Right lobe of liver (tissue), 6 donors: ENCODE measurements around the gene NDE1. TPM values are rescaled to one million over a fixed set of nuclear protein-coding genes. Genes with fewer than 3 reads are reported as not detected.

Experiments used
- ATAC-seq, 4 donors: fragments of 200-7000 bp; cut with Tn5 transposase; one replicate each; pipeline ENCODE4 v1.9.1; 2020; ENCODE audit warnings: mild to moderate bottlenecking in 4 of 4, moderate library complexity in 4 of 4
- DNase-seq, 3 donors: peaks; one replicate each; pipeline ENCODE4 v3.0.0-alpha.2; 2020
- H3K27ac ChIP-seq, 3 donors: fragments of 200-600 bp; one replicate each; pipeline ENCODE4 v1.8.0; 2022
- H3K27me3 ChIP-seq, 2 donors: fragments of 200-600 bp; one replicate each; pipeline ENCODE4 v1.8.0; 2022
- H3K36me3 ChIP-seq, 4 donors: fragments of 200-600 bp; sonication (generic) in 1 of 4; one replicate each; pipeline versions ENCODE4 v1.5.1 to v1.8.0; 2017 to 2022; ENCODE audit warnings: control low read depth in 1 of 4
- H3K4me1 ChIP-seq, 4 donors: fragments of 200-600 bp; sonication (generic) in 1 of 4; one replicate each; pipeline versions ENCODE4 v1.5.1 to v1.8.0; 2017 to 2022; ENCODE audit warnings: control low read depth in 1 of 4
- H3K4me3 ChIP-seq, 3 donors: fragments of 200-600 bp; one replicate each; pipeline ENCODE4 v1.8.0; 2022
- H3K9me3 ChIP-seq, 4 donors: fragments of 200-600 bp; sonication (generic) in 1 of 4; one replicate each; pipeline versions ENCODE4 v1.5.1 to v1.8.0; 2017 to 2022; ENCODE audit warnings: control low read depth in 1 of 4
- POLR2A ChIP-seq: fragments of 450-650 bp; IDR thresholded peaks from one replicate; pipeline ENCODE4 v1.6.1; 2017; ENCODE audit warnings: antibody characterized with exemption, mild to moderate bottlenecking
- WGBS: methylation state at CpG from one replicate; pipeline ENCODE4 v1.1.6; 2018; ENCODE audit warnings: low coverage, low lambda C conversion rate; ENCODE audit not compliant: insufficient coverage; ENCODE audit errors: missing lambda C conversion rate; 5-methylcytosine and 5-hydroxymethylcytosine counted together
- intact Hi-C, 2 donors: fragments of 100-400 bp; cut with DNase I; formaldehyde crosslinking; loops; one replicate each; pipeline versions ENCODE4 v1.11.2 to v1.14.1; 2022
- total RNA-seq, 6 experiments: library from RNA; depleted of rRNA in 2 of 6; stranded (reverse); fragments of >200 nt in 2 of 6; fragmentation: NEBNext Ultra II Directional in 3 of 6; extraction: Animal tissue kit (Norgen Biotek cat#: 25700) in 3 of 6; gene quantifications; one replicate each; pipeline versions ENCODE4 v1.1.0 to v1.2.4, GENCODE V29; 2016 to 2023
- TF ChIP-seq, protein P1 (sequence below), 4 donors: fragments of 200-600 bp in 3 of 4; fragments of 450-650 bp in 1 of 4; IDR thresholded peaks; one replicate each; pipeline versions ENCODE4 v1.5.1 to v1.8.0; 2016 to 2022; ENCODE audit warnings: antibody characterized with exemption in 4 of 4, mild to moderate bottlenecking in 2 of 4
- donor health status: DM: no; HTN: yes; CAD: no.
- donor health status: DM: no; HTN: no; CAD: no.
- donor health status: DM: no; HTN: no; CAD: no.
- donor health status: DM: no; HTN: yes; CAD: no.
- donor health status: DM: no; HTN: yes; CAD: no.

NDE1 gene
- total RNA-seq, 6 experiments from 2014 or later, result 3.6 to 10.2 (median 6.9) TPM

DNA sequence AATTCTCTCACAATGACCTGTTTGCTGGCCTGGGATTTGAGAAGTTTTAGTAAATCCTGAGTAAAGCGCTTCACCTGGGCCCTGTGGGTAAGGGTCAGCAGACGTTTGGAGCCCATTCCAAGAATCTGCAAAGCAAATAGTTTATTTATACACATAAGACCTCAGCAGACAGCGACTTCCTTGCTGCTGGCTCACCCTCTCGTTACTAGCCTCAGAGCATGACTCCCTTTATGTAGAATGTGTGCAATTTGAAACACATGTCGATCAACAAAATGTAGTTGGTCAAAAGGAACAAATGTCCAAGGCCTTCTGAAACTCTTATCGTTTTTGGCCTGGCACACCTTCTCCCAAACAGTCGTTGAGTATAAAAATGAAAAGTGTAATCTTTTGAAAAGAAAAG lies 38.4 kb upstream of the NDE1 start:
- peaks cover 0 to 57% (median 18%) of the 10 kb centered on the region in 4 donors for H3K36me3 ChIP-seq
- no peak overlapping the region for H3K4me3 ChIP-seq
- intact Hi-C loops, result no loop called here
- DNase-seq, result no peak
- H3K9me3 ChIP-seq, result no peaks in the 10 kb centered on the region
- H3K27ac ChIP-seq, result peak overlapping the region in 2 of 3 donors; percentile 37 to 90
- peaks cover 0 to 49% (median 14%) of the 10 kb centered on the region in 4 donors for H3K4me1 ChIP-seq
- WGBS, result 38% methylated on average over 7 of the region's 7 CpGs
- no peaks in the 10 kb centered on the region for H3K27me3 ChIP-seq
- ATAC-seq, result no peak
- TF ChIP-seq, protein P1, sequence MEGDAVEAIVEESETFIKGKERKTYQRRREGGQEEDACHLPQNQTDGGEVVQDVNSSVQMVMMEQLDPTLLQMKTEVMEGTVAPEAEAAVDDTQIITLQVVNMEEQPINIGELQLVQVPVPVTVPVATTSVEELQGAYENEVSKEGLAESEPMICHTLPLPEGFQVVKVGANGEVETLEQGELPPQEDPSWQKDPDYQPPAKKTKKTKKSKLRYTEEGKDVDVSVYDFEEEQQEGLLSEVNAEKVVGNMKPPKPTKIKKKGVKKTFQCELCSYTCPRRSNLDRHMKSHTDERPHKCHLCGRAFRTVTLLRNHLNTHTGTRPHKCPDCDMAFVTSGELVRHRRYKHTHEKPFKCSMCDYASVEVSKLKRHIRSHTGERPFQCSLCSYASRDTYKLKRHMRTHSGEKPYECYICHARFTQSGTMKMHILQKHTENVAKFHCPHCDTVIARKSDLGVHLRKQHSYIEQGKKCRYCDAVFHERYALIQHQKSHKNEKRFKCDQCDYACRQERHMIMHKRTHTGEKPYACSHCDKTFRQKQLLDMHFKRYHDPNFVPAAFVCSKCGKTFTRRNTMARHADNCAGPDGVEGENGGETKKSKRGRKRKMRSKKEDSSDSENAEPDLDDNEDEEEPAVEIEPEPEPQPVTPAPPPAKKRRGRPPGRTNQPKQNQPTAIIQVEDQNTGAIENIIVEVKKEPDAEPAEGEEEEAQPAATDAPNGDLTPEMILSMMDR (IDR thresholded peaks at IDR 0.05), result no peak
- TF ChIP-seq POLR2A, result no peak

DNA sequence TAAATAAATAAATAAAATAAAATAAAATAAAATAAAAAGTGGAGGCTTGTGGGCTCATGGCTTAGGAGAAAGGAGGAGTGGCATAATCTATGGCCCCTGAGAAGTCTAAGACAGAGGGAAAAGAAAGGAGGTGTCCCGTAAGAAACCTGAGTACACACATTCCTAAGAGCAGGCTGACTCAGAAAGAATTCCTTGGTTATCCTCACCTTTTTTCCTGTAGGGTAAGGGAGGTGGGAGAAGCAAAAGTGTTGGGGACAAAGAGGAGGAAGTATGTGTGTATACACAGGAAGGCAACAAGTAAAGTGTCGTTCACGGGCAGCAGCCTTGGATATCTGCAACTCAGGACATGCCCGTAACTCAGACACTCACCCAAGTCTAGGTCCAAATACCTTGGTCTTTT lies 36.4 kb upstream of the NDE1 start:
- no peak overlapping the region for H3K4me3 ChIP-seq

DNA sequence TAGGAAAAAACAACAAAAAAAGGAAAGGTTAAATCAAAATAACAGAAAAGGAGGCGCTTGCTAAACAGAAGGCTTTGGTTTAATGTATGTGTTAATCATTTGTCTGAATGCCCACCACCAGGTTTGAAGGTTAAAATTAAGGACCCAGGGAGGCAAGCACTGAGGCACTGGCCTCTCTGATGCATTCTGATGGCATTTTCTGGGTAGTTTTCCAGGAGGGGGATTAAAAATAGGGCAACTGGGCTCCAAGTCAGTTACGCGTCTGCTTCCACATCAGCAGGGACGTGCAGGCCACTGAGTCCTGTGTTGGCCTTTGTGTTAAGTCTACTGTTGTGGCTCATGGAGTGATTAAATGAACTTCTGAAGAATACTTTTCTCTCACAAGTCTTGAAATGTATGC lies 34.0 kb upstream of the NDE1 start:
- 100% methylated on average over 2 of the region's 4 CpGs for WGBS
- Histone ChIP-seq H3K27me3 (no peaks in the 10 kb centered on the region), H3K4me1 (peaks cover 0 to 11% (median 2%) of the 10 kb centered on the region in 4 donors), H3K4me3 (no peak overlapping the region), H3K36me3 (peaks cover 0 to 87% (median 40%) of the 10 kb centered on the region in 4 donors), H3K27ac (no peak overlapping the region), H3K9me3 (no peaks in the 10 kb centered on the region)
- intact Hi-C loops, result no loop called here
- ATAC-seq, result no peak
- DNase-seq, result no peak
- TF ChIP-seq, protein P1 (IDR thresholded peaks at IDR 0.05), result no peak
- TF ChIP-seq POLR2A, result no peak

More for the DNA sequence above, 36.4 kb upstream of the NDE1 start:
- no peak for ATAC-seq
- DNase-seq, result no peak
- Histone ChIP-seq H3K4me1 (peaks cover 0 to 30% (median 5%) of the 10 kb centered on the region in 4 donors), H3K9me3 (no peaks in the 10 kb centered on the region), H3K27ac (no peak overlapping the region), H3K27me3 (no peaks in the 10 kb centered on the region), H3K36me3 (peaks cover 0 to 75% (median 30%) of the 10 kb centered on the region in 4 donors)
- intact Hi-C loops, result no loop called here
- TF ChIP-seq, protein P1 (IDR thresholded peaks at IDR 0.05), result no peak
- TF ChIP-seq POLR2A, result no peak
- 97% methylated on average over 4 of the region's 4 CpGs for WGBS

DNA sequence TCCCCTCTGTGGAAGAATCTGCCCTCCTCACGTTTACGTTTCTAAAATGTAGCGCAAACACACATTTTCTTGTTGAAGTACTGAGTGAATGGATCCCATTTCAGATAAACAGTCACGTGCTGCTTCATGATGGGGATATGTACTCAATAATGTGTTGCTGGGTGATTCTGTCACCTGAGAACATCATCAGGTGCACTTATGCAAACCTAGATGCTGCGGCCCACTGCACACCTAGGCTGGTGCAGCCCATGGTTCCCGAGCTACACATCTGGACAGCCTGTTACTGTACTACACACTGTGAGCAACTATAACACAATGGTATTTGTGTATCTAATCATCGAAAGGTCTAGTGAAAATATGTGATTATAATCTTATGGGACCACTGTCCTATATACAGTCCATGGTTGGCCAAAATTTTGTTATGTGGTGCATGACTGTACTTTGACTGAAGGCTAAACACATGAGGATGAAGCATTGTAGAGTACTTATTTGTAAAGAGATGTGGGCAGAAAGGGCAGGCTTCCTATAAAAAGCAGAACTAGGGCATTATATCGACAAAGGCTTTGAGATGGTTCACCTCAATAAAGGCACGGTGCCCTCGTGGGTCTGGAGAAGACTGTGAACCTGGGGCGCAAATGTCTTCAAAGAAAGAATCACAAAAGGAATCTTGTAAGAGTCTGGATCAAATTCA lies 33.4 kb upstream of the NDE1 start:
- Histone ChIP-seq H3K27ac (no peak overlapping the region), H3K4me3 (no peak overlapping the region), H3K36me3 (peaks cover 0 to 90% (median 43%) of the 10 kb centered on the region in 4 donors), H3K27me3 (no peaks in the 10 kb centered on the region), H3K4me1 (peaks cover 0 to 5% (median 0%) of the 10 kb centered on the region in 4 donors), H3K9me3 (no peaks in the 10 kb centered on the region)
- intact Hi-C loops, result no loop called here
- TF ChIP-seq POLR2A, result no peak
- TF ChIP-seq, protein P1 (IDR thresholded peaks at IDR 0.05), result no peak
- ATAC-seq (no peak), DNase-seq (no peak)
- WGBS, result 88% methylated on average over 8 of the region's 11 CpGs
